ENCODE results near the gene FNDC10.

Gene FNDC10

DNA sequence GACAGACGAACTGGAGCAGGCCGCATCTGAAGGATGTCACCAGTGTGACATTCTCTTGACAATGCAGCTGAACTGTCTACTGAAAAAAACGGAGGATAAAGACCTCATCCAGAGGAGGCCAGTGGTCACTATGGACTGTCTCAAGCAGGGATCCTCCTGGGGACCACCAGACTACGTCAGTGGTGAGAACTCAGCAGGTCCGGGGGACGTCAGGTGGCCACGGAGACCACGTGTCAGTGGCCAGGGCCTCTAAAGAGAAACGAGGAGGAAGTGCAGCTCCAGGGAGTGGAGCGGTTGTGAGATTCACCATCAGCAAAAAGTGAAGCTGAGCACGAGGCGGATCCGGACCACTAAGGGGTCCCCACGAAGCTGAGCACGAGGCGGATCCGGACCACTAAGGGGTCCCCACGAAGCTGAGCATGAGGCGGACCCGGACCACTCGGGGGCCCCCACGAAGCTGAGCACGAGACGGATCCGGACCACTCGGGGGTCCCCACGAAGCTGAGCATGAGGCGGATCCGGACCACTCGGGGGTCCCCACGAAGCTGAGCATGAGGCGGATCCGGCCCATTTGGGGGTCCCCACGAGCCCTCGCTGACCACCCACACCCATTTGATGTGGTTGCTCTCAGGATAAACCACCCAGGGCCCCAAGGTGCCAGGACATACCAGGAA lies 46.0 kb downstream of the FNDC10 start:
- FAIRE-seq (no peak), DNase-seq (ENCODE audit: extremely low spot score, insufficient read length, low read depth) (no peak)

GRCh38 chr1:1552263-1552639 lies 47.7 kb downstream of the FNDC10 start:
- DNase-seq (ENCODE audit: extremely low spot score, insufficient read length, low read depth) = no peak

DNA sequence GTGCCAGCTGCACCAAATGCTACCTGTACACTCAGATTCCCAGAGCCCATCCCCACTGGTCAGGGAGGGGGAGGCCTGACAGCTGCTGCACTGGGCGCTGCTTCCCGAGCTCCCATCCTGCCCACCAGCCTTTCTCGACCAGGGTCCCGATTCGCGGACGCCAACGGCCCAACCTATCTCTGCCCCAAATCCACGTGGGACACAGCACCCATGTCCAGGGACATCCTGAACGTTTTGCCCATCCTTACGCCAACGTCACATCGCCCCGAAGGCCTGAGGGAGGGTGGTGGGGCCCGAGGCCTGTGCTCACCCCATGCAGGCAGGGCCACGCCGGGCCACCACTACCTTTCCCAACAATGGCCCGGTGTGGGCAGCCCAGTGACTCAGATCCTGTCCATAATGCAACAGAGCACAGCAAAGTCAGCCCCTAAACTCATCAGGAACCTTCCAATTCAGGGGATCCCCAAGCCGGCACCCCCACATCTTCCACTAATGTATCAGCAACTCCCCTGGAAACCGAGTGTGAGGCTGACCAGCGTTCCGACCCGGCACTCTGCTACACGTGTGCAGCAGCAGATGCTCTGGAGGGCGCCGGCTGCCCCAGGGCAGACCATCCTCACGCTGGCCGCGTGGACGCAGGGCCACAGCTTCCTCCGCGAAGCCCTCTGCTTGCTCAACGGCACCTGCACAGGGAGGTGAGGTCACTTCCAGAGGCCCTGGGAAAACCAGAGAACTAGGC lies 48.2 kb downstream of the FNDC10 start:
- FAIRE-seq (no peak), DNase-seq (ENCODE audit: extremely low spot score, insufficient read length, low read depth) (no peak)

More at GRCh38 chr1:1552263-1552639, 47.7 kb downstream of the FNDC10 start:
- FAIRE-seq = no peak

DNA sequence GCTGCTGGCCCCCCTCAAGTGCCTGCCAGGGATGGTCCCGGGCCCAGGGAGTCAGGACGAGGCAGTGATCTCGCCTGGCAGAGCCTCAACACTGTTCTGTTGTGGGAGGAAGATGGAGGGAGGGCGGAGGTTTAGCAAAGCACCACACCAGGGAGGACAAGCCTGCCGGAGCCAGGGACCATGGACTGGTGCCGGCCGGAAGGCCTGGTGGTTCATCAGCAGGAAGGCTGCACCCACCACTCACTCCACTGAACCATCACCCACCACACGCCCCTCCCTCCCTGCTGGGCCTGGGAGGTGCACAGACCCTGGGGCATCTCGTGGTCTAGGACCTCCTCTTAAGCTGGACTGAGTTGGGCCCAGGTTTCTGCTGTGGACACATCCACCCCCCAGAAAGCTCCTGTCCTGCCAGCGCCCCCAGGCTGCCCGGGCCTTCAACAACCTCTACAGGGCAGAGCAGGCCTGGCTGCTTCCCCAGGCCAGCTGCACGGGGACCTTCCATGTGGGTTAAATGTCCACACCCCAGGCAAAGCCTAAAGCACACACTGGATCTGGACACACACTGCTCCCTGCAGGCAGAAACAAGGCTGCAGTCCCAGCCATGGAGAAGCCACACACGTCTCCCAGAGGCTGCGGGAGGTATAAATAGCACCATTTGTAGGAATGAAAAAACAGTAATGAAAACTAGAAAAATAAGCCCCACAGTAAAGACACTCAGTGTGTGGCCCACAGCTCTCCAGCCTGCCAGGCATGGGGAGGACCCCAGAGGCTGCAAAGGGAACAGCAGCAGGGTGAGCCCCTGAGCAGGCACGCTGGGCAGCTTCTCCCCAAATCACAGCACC lies 49.1 kb downstream of the FNDC10 start:
- no peak for DNase-seq (ENCODE audit: extremely low spot score, insufficient read length, low read depth)
- FAIRE-seq = no peak

GRCh38 chr1:1550087-1550486 lies 49.8 kb downstream of the FNDC10 start:
- no peak for FAIRE-seq

GRCh38 chr1:1548591-1548990 lies 51.3 kb downstream of the FNDC10 start:
- FAIRE-seq (no peak), DNase-seq (ENCODE audit: extremely low spot score, insufficient read length, low read depth) (no peak)

More at GRCh38 chr1:1550087-1550486, 49.8 kb downstream of the FNDC10 start:
- DNase-seq (ENCODE audit: extremely low spot score, insufficient read length, low read depth) = no peak
